ENCODE results near the gene ANKRD28. TPM values are rescaled to one million over a fixed set of nuclear protein-coding genes. Genes with fewer than 3 reads are reported as not detected.

ANKRD28 gene
- total and polyA plus RNA-seq, 2 experiments from 2014 or later = 15.2 to 61.3 TPM

GRCh38 chr3:15683253-15683652, 114.5 kb downstream of the ANKRD28 start:
- TF ChIP-seq CREB1 (CRISPR knock-in tag; IDR thresholded peaks at IDR 0.05; ENCODE audit: low read depth) (no peak), ZNF331 (CRISPR knock-in tag; IDR thresholded peaks at IDR 0.05; ENCODE audit: low read depth) (no peak), EZH2 (IDR thresholded peaks at IDR 0.05; ENCODE audit: low read depth, unreplicated experiment) (no peak), JUNB (IDR thresholded peaks at IDR 0.05; ENCODE audit: unreplicated experiment) (no peak), ZNF462 (CRISPR knock-in tag; IDR thresholded peaks at IDR 0.05) (no peak), POLR2AphosphoS5 (IDR thresholded peaks at IDR 0.05; ENCODE audit: low read depth) (no peak)
- no peaks in the 10 kb centered on the region for H3K79me2 ChIP-seq (replicated peaks; ENCODE audit: insufficient read depth)
- H3K27me3 ChIP-seq (ENCODE audit: insufficient read depth) = no peaks in the 10 kb centered on the region
- no peaks in the 10 kb centered on the region for H3K9me2 ChIP-seq (ENCODE audit: insufficient read depth)
- H3K4me1 ChIP-seq (ENCODE audit: insufficient read depth) = no peaks in the 10 kb centered on the region
- no peaks in the 10 kb centered on the region for H3F3A ChIP-seq (replicated peaks; ENCODE audit: low read depth)
- no peak overlapping the region for H3K27ac ChIP-seq (ENCODE audit: low read depth)
- no peaks in the 10 kb centered on the region for H4K20me1 ChIP-seq (replicated peaks; ENCODE audit: insufficient read depth)
- H2AFZ ChIP-seq = no peak overlapping the region
- Mint-ChIP-seq H3K27me3 (ENCODE audit: insufficient read depth, low read depth, poor library complexity) (no peaks in the 10 kb centered on the region), H3K9me3 (no peaks in the 10 kb centered on the region), H3K4me1 (no peaks in the 10 kb centered on the region), H3K36me3 (ENCODE audit: low read depth) (peaks cover 25% of the 10 kb centered on the region), H3K4me3 (no peak overlapping the region), H3K27ac (no peak overlapping the region)
- ATAC-seq = no peak
- DNase-seq (ENCODE audit: low spot score) = no peak
- peaks cover 24% of the 10 kb centered on the region for H3K36me3 ChIP-seq (ENCODE audit: insufficient read depth)
- H3K4me2 ChIP-seq = no peak overlapping the region
- no peak overlapping the region for H3K4me3 ChIP-seq

GRCh38 chr3:15682561-15683185, 115.1 kb downstream of the ANKRD28 start:
- peaks cover 30% of the 10 kb centered on the region for H3K36me3 ChIP-seq (ENCODE audit: insufficient read depth)
- no peak for DNase-seq (ENCODE audit: low spot score)
- H3K79me2 ChIP-seq (replicated peaks; ENCODE audit: insufficient read depth) = no peaks in the 10 kb centered on the region
- no peak overlapping the region for H3K4me3 ChIP-seq
- H3K4me1 Mint-ChIP-seq = no peaks in the 10 kb centered on the region
- no peak overlapping the region for H3K27ac ChIP-seq (ENCODE audit: low read depth)
- H3K4me1 ChIP-seq (ENCODE audit: insufficient read depth) = no peaks in the 10 kb centered on the region
- no peaks in the 10 kb centered on the region for H3K9me2 ChIP-seq (ENCODE audit: insufficient read depth)
- no peaks in the 10 kb centered on the region for H3K27me3 Mint-ChIP-seq (ENCODE audit: insufficient read depth, low read depth, poor library complexity)
- H3K36me3 Mint-ChIP-seq (ENCODE audit: low read depth) = peaks cover 28% of the 10 kb centered on the region
- no peak overlapping the region for H2AFZ ChIP-seq
- no peaks in the 10 kb centered on the region for H3F3A ChIP-seq (replicated peaks; ENCODE audit: low read depth)
- no peak overlapping the region for H3K27ac Mint-ChIP-seq
- ATAC-seq = no peak
- no peaks in the 10 kb centered on the region for H3K27me3 ChIP-seq (ENCODE audit: insufficient read depth)
- H3K9me3 Mint-ChIP-seq = no peaks in the 10 kb centered on the region
- H4K20me1 ChIP-seq (replicated peaks; ENCODE audit: insufficient read depth) = no peaks in the 10 kb centered on the region
- no peak overlapping the region for H3K4me3 Mint-ChIP-seq
- no peak overlapping the region for H3K4me2 ChIP-seq
- TF ChIP-seq ZNF462 (CRISPR knock-in tag; IDR thresholded peaks at IDR 0.05) = no peak
